Measurements from ENCODE around the gene ABCC4.
"Not testable (repeated sequence)": the region's sequence is repeated elsewhere in the genome, so short reads cannot be mapped to it uniquely, and the experiment has no call there.

ABCC4 gene

DNA sequence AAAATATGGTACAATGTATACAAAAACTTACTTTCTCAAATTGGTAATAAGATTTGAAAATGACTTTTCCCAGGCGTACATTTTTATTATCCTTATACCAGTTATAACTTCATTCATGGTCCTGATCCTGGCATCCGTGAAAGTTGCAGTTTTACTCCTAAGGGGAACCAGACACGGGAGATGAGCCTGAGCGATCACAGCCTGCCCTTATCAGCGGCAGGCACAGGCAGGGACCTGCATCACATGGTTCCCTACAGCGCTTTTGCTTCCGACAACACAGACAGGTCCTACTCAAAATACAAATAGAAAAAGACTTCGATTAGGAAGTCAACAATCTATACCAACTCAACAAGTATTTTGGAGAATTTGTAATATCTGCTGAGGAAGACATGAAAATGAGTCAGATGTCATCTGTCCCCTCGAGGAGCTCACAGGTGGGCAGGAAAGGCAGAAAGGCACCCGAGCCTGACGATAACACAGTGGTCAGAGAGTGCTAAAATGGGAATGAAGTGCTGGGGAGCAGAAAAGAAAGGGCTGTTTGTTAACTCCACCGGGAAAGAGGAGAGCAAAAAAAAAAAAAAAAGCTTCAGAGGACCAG, 93.4 kb downstream of the ABCC4 start:
- H3K4me3 ChIP-seq (ENCODE audit: low read length): no peak overlapping the region
- TF ChIP-seq, protein P1, sequence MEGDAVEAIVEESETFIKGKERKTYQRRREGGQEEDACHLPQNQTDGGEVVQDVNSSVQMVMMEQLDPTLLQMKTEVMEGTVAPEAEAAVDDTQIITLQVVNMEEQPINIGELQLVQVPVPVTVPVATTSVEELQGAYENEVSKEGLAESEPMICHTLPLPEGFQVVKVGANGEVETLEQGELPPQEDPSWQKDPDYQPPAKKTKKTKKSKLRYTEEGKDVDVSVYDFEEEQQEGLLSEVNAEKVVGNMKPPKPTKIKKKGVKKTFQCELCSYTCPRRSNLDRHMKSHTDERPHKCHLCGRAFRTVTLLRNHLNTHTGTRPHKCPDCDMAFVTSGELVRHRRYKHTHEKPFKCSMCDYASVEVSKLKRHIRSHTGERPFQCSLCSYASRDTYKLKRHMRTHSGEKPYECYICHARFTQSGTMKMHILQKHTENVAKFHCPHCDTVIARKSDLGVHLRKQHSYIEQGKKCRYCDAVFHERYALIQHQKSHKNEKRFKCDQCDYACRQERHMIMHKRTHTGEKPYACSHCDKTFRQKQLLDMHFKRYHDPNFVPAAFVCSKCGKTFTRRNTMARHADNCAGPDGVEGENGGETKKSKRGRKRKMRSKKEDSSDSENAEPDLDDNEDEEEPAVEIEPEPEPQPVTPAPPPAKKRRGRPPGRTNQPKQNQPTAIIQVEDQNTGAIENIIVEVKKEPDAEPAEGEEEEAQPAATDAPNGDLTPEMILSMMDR (conservative IDR thresholded peaks at IDR 0.05; ENCODE audit: low read depth, low read length): no peak
- no peak for DNase-seq (ENCODE audit: low read depth)

DNA sequence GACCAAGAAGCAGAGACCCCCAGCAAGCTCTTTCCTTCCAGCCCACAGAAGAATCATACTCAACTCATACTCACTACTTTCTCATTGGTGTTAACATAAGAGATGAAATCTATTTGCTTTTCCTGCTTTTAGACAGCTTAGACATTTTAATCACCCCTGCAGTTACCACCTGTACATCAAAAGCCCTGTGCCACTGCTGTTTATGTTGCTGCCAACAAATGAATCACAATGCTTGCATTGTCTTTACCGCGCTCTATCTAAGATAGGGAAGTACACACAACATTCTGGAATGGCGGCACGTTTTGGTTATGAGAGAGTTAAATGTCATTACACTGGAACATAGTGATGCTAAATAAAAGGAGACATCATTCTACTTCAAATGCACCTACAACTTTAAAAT, 95.1 kb downstream of the ABCC4 start:
- no peak for DNase-seq (ENCODE audit: low read depth)
- no peak overlapping the region for H3K4me3 ChIP-seq (ENCODE audit: low read length)
- TF ChIP-seq, protein P1 (conservative IDR thresholded peaks at IDR 0.05; ENCODE audit: low read depth, low read length): no peak

DNA sequence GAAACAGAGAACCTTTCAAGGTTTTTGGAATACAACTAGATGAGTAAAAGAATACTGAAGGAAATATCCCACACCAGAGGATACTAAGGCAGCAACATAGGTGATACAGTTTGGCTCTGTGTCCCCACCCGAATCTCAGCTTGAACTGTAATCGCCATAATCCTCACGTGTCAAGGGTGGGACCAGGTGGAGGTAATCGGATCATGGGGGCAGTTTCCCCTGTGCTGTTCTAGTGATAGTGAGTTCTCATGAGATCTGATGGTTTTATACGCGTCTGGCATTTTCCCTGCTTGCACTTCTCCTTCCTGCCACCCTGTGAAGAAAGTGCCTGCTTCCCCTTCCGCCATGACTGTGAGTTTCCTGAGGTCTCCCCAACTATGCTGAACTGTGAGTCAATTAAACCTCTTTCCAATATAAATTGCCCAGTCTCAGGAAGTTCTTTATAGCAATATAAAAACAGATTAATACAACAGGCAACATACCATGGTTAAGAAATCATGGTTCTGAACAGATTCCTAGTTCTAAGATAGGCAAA, 97.0 kb downstream of the ABCC4 start:
- no peak overlapping the region for H3K4me3 ChIP-seq (ENCODE audit: low read length)
- TF ChIP-seq, protein P1 (conservative IDR thresholded peaks at IDR 0.05; ENCODE audit: low read depth, low read length): no peak
- no peak for DNase-seq (ENCODE audit: low read depth)

DNA sequence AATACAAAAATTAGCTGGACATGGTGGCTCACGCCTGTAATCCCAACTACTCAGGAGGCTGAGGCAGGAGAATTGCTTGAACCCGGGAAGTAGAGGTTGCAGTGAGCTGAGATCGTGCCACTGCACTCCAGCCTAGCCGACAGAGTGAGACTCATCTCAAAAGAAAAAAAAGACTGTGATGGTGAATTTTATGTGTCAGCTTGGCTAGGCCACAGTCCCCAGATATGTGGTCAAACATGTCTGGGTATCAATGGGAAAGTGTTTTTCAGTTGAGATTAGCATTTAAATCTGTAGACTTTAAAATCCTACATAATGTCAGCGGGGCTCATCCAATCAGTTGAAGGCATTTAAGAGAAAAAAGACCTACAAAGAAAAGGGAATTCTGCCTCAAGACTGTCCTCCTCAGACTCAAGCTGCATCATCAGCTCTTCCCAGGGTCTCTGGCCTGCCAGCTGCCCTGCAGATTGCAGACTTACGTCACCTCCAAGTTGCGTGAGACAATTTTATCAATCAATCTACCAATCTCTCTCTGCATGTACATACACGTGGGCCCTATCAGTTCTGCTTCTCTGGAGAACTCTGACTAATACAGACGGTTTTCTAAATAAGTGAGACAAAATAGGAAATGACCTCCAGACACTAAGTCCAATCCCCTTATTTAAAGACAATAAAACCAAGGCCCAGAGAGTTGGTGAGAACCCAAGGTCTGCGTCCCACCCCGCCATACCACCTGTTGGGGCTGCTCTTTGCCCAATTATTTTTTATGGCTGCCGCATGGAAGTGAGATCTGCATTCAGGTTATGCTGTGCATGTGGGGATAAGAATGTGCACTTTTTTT, 99.2 kb downstream of the ABCC4 start:
- TF ChIP-seq, protein P1 (conservative IDR thresholded peaks at IDR 0.05; ENCODE audit: low read depth, low read length): no peak
- H3K4me3 ChIP-seq (ENCODE audit: low read length): no peak overlapping the region
- no peak for DNase-seq (ENCODE audit: low read depth)

DNA sequence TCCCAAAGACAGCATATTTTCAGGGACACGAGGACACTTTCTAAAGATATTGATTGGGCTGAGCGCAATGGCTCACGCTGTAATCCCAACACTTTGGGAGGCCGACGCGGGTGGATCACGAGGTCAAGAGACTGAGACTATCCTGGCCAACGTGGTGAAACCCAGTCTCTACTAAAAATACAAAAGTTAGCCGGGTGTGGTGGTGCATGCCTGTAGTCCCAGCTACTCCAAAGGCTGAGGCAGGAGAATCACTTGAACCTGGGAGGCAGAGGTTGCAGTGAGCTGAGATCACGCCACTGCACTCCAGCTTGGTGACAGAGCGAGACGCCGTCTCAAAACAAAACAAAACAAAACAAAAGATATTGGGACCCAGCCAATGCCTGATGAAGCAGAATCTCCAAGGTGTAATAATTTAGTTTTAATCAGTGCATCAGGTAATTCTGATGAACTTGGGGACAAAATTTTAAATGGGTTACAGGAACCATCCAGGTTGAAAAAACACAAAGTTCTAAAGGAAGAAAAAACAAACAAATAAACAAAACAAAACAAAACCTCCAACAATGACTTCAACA, 100.8 kb downstream of the ABCC4 start:
- H3K4me3 ChIP-seq (ENCODE audit: low read length); DNase-seq (ENCODE audit: low read depth): not testable (repeated sequence)

DNA sequence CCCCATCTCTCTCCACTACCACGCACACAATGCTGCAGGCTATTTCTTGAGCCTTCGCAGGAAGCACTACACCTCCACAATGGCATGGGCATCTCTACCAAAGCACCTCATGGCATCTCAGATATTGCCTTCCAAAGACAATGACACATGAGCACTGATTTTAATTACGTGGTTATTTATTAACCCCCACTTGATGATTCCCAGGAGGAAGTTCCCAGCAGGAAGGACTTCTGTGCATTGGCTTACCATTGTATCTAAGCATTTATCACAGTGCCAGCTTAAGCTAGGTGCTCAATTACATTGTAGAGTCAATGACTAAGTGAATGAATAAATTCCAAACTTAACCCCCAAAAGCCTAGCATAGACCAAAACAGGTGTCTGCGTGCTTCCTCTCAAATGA, 101.4 kb downstream of the ABCC4 start:
- DNase-seq (ENCODE audit: low read depth): no peak
- H3K4me3 ChIP-seq (ENCODE audit: low read length): no peak overlapping the region
- TF ChIP-seq, protein P1 (conservative IDR thresholded peaks at IDR 0.05; ENCODE audit: low read depth, low read length): no peak

DNA sequence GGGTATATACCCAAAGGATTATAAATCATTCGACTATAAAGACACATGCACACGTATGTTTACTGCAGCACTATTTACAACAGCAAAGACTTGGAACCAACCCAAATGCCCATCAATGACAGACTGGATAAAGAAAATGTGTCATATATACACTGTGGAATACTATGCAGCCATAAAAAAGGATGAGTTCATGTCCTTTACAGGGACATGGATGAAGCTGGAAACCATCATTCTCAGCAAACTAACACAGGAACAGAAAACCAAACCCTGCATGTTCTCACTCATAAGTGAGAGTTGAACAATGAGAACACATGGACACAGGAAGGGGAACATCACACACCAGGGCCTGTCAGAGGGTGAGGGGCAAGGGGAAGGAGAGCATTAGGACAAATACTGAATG, 102.6 kb downstream of the ABCC4 start:
- DNase-seq (ENCODE audit: low read depth); H3K4me3 ChIP-seq (ENCODE audit: low read length): not testable (repeated sequence)

DNA sequence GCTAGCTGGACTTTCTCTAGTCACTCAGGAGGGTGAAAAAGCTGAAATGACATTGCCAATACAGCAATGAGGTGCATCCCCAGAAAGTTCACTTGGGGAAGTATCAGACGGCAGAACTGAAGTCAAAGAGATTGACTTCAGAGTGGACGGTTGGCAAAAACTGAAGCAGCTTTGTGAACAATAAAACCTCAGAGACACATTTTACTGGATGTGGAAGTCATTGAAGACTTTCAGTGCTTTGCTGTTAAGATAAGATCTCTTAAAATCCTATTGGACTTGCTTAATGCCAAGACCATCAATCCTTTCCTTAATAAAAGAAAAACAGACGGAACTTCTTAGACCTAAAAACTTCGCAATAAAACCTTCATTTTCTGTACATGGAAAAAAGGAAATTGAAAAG, 103.7 kb downstream of the ABCC4 start:
- TF ChIP-seq, protein P1 (conservative IDR thresholded peaks at IDR 0.05; ENCODE audit: low read depth, low read length): no peak
- no peak for DNase-seq (ENCODE audit: low read depth)
- no peak overlapping the region for H3K4me3 ChIP-seq (ENCODE audit: low read length)

All from retinal pigment epithelial cell (primary cell).